Endothelial cell of umbilical vein (primary cell): ENCODE data around the gene MANBA. TPM values are rescaled to one million over a fixed set of nuclear protein-coding genes. Genes with fewer than 3 reads are reported as not detected.

Source experiments
- BruUV-seq: library from RNA; stranded (reverse); fragments of 400-500 nt; replicated peaks from 2 replicates; lab custom pipeline; 2021; lab: Mats Ljungman, UMichigan
- CTCF ChIA-PET: fragments of 300-600, 350-600 bp; sonication (Branson Sonifier 250); formaldehyde crosslinking; loops from one replicate; lab custom pipeline; 2021; ENCODE audit warnings: antibody characterized with exemption, inconsistent platforms; lab: Charles Lee
- POLR2A ChIA-PET: fragments of 300-600, 350-600 bp; sonication (Branson Sonifier 250); formaldehyde crosslinking; loops from one replicate; lab custom pipeline; 2021; ENCODE audit warnings: antibody characterized with exemption, inconsistent platforms; lab: Charles Lee
- DNase-seq: peaks from one replicate; pipeline ENCODE4 v3.0.0-alpha.2; 2011; ENCODE audit warnings: low read depth, low spot score
- FAIRE-seq: peaks from 2 replicates; lab custom pipeline; 2011; peaks lifted over from hg19 to GRCh38; lab: Jason Lieb, UNC
- H2AFZ ChIP-seq: 2 replicates; pipeline ENCODE4 v1.6.0; 2012; ENCODE audit warnings: low read depth, low read length, control low read depth, inconsistent platforms
- H3K27ac ChIP-seq: 2 replicates; pipeline ENCODE4 v1.5.1; 2011; ENCODE audit warnings: low read depth, mild to moderate bottlenecking, control low read depth, low read length, moderate library complexity; ENCODE audit not compliant: insufficient read depth
- H3K27me3 ChIP-seq, 2 experiments: 2 replicates each; pipeline versions ENCODE4 v1.6.0 to v1.6.1; 2011; ENCODE audit warnings: low read length in 2 of 2, mixed read lengths in 1 of 2; ENCODE audit not compliant: control insufficient read depth in 2 of 2, insufficient read depth in 2 of 2
- H3K36me3 ChIP-seq, 2 experiments: 2 replicates in 1 of 2; 3 replicates in 1 of 2; pipeline ENCODE4 v1.5.1; 2011; ENCODE audit warnings: low read length in 2 of 2, mild to moderate bottlenecking in 1 of 2, moderate library complexity in 1 of 2; ENCODE audit not compliant: control insufficient read depth in 2 of 2, insufficient read depth in 2 of 2; ENCODE audit errors: extremely low read depth in 1 of 2
- H3K4me1 ChIP-seq: 3 replicates; pipeline ENCODE4 v1.5.1; 2011; ENCODE audit warnings: mild to moderate bottlenecking, low read length; ENCODE audit not compliant: control insufficient read depth, insufficient read depth; ENCODE audit errors: extremely low read depth
- H3K4me2 ChIP-seq: 2 replicates; pipeline ENCODE4 v1.6.1; 2011; ENCODE audit warnings: low read length, control low read depth, mixed read lengths; ENCODE audit not compliant: insufficient read depth
- H3K4me3 ChIP-seq, 3 experiments: fragments of 200-600 bp in 1 of 3; sonication (generic), shearing (Covaris generic) in 1 of 3; replicated peaks in 1 of 3; 2 replicates each; pipeline ENCODE4 v1.5.1; 2011 to 2016; ENCODE audit warnings: control low read depth in 3 of 3, low read length in 3 of 3, mild to moderate bottlenecking in 2 of 3, inconsistent platforms in 1 of 3, low read depth in 1 of 3, moderate library complexity in 1 of 3; ENCODE audit not compliant: insufficient read depth in 1 of 3
- H3K79me2 ChIP-seq: 2 replicates; pipeline ENCODE4 v1.6.0; 2012; ENCODE audit warnings: low read length, inconsistent platforms; ENCODE audit not compliant: control insufficient read depth, insufficient read depth
- H3K9ac ChIP-seq: replicated peaks from 2 replicates; pipeline ENCODE3; 2011; ENCODE audit warnings: low read length, control low read depth; ENCODE audit not compliant: insufficient read depth; ENCODE audit errors: extremely low read depth
- H3K9me1 ChIP-seq: replicated peaks from 3 replicates; pipeline ENCODE4 v1.6.0; 2011; ENCODE audit warnings: mild to moderate bottlenecking, low read length; ENCODE audit not compliant: control insufficient read depth, insufficient read depth; ENCODE audit errors: extremely low read depth
- H3K9me3 ChIP-seq: replicated peaks from 2 replicates; pipeline ENCODE4 v1.5.1; 2012; ENCODE audit warnings: low read length, inconsistent platforms; ENCODE audit not compliant: control insufficient read depth, insufficient read depth
- H4K20me1 ChIP-seq: replicated peaks from 2 replicates; pipeline ENCODE3; 2011; ENCODE audit warnings: mild to moderate bottlenecking, low read length; ENCODE audit not compliant: control insufficient read depth, insufficient read depth; ENCODE audit errors: extremely low read depth
- EZH2 ChIP-seq: IDR thresholded peaks from 2 replicates; pipeline ENCODE4 v1.6.1; 2012; ENCODE audit warnings: borderline replicate concordance, low read depth, mild to moderate bottlenecking, moderate library complexity, low read length, inconsistent platforms; ENCODE audit not compliant: severe bottlenecking
- FOS ChIP-seq: IDR thresholded peaks from 2 replicates; pipeline ENCODE4 v1.6.1; 2011; ENCODE audit warnings: mild to moderate bottlenecking, low read length, moderate library complexity, borderline replicate concordance; ENCODE audit not compliant: insufficient read depth
- GATA2 ChIP-seq: IDR thresholded peaks from 2 replicates; pipeline ENCODE4 v1.7.0; 2011; ENCODE audit warnings: low read depth, mild to moderate bottlenecking, moderate library complexity, mixed read lengths, low read length; ENCODE audit not compliant: insufficient read length, insufficient read depth
- JUN ChIP-seq: IDR thresholded peaks from 2 replicates; pipeline ENCODE4 v1.6.1; 2011; ENCODE audit warnings: borderline replicate concordance, low read depth; ENCODE audit not compliant: insufficient read length, insufficient read depth
- MYC ChIP-seq: IDR thresholded peaks from one replicate; pipeline ENCODE4 v1.6.1; 2011; ENCODE audit warnings: mild to moderate bottlenecking, low read depth, low read length
- POLR2A ChIP-seq: IDR thresholded peaks from 2 replicates; pipeline ENCODE4 v1.6.1; 2012; ENCODE audit warnings: low read depth, mild to moderate bottlenecking, control low read depth, low read length
- POLR2AphosphoS5 ChIP-seq: IDR thresholded peaks from 2 replicates; pipeline ENCODE4 v1.6.1; 2012; ENCODE audit warnings: low read depth, mild to moderate bottlenecking, control low read depth, low read length, moderate library complexity; ENCODE audit not compliant: insufficient read depth
- dilution Hi-C: fragments of 300-500 bp; cut with MboI; formaldehyde crosslinking; loops from one replicate; pipeline ENCODE4 v1.15.0; 2019; ENCODE audit warnings: low sequenced_read_pairs; ENCODE audit not compliant: extremely low pct_ligation_motif_present
- intact Hi-C: fragments of 100-400 bp; cut with micrococcal nuclease; formaldehyde crosslinking; loops from one replicate; pipeline ENCODE4 v1.10.0; 2022
- polyA plus RNA-seq, 4 experiments: library from polyadenylated mRNA; depleted of rRNA in 3 of 4; stranded (reverse) in 3 of 4; unstranded in 1 of 4; fragments of >200 nt; gene quantifications; 2 replicates each; pipeline versions ENCODE4 v1.2.1 to v1.2.3, GENCODE V29; 2011 to 2012; ENCODE audit warnings: missing spikeins in 1 of 4
- total RNA-seq: library from RNA; stranded (reverse); gene quantifications from 2 replicates; pipeline ENCODE4 v1.2.3, GENCODE V29; 2021
- TF ChIP-seq, protein P1 (sequence below): IDR thresholded peaks from 2 replicates; pipeline ENCODE4 v1.6.1; 2011; ENCODE audit not compliant: insufficient read depth, insufficient read length
- TF ChIP-seq, protein P2 (sequence below), 2 donors: IDR thresholded peaks; 1 replicate in 1 of 2; 2 replicates in 1 of 2; pipeline ENCODE4 v1.5.1; 2011; ENCODE audit warnings: low read length in 2 of 2, mild to moderate bottlenecking in 2 of 2, moderate library complexity in 2 of 2, control low read depth in 1 of 2, inconsistent platforms in 1 of 2, low read depth in 1 of 2; ENCODE audit not compliant: insufficient read depth in 1 of 2; ENCODE audit errors: extremely low read depth in 1 of 2

MANBA gene
- total and polyA plus RNA-seq, 2 donors (not counting 3 experiments of a cell fraction or from before 2014, with no cell fraction given): 5.6 to 7.7 TPM

DNA sequence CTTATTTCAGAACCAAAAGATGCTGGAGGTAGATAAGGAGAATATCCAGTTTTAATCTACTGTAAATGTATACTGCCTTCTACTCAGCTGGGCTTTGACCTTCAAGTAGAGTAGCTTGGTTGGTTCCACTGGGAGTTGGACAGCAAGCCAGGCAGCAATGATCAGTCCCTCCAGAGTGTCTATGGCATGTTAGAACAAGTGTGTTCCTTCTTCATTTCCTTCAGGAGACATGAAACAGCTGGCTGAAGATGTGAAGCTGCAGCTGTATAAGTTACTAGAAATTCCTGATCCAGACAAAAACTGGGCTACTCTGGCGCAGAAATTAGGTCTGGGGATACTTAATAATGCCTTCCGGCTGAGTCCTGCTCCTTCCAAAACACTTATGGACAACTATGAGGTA, 148.6 kb downstream of the MANBA start:
- no TSS peak for BruUV-seq
- no peak overlapping the region for H3K9ac ChIP-seq
- DNase-seq (no peak), FAIRE-seq (peak; percentile 59)
- H3K27ac ChIP-seq: peak overlapping the region; percentile 35
- no peaks in the 10 kb centered on the region for H3K9me1 ChIP-seq
- ChIA-PET CTCF (interaction anchor here (1.1 to 2.2 kb wide), 5 partner anchors 9 to 397 kb away, joined by 3 to 9 read pairs (median 8); no protein-coding TSS in a partner anchor), POLR2A (no interaction called here)
- peaks cover 22 to 23% of the 10 kb centered on the region in 2 experiments for H3K36me3 ChIP-seq
- peaks cover 29% of the 10 kb centered on the region for H3K4me1 ChIP-seq
- H3K27me3 ChIP-seq: no peaks in the 10 kb centered on the region
- H3K4me3 ChIP-seq: no peak overlapping the region
- dilution Hi-C loops: no loop called here
- H3K79me2 ChIP-seq: no peaks in the 10 kb centered on the region
- no peaks in the 10 kb centered on the region for H4K20me1 ChIP-seq
- intact Hi-C loops: loop anchor here (5.0 kb wide), 2 partner anchors 110 to 180 kb away; partner anchors contain the start of gene NFKB1
- H3K4me2 ChIP-seq: no peak overlapping the region
- no peaks in the 10 kb centered on the region for H3K9me3 ChIP-seq
- H2AFZ ChIP-seq: no peak overlapping the region
- TF ChIP-seq GATA2 (no peak), EZH2 (no peak), POLR2AphosphoS5 (no peak), JUN (no peak), MYC (no peak), FOS (no peak), POLR2A (no peak)
- TF ChIP-seq, protein P1, sequence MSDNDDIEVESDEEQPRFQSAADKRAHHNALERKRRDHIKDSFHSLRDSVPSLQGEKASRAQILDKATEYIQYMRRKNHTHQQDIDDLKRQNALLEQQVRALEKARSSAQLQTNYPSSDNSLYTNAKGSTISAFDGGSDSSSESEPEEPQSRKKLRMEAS: no peak
- TF ChIP-seq, protein P2, sequence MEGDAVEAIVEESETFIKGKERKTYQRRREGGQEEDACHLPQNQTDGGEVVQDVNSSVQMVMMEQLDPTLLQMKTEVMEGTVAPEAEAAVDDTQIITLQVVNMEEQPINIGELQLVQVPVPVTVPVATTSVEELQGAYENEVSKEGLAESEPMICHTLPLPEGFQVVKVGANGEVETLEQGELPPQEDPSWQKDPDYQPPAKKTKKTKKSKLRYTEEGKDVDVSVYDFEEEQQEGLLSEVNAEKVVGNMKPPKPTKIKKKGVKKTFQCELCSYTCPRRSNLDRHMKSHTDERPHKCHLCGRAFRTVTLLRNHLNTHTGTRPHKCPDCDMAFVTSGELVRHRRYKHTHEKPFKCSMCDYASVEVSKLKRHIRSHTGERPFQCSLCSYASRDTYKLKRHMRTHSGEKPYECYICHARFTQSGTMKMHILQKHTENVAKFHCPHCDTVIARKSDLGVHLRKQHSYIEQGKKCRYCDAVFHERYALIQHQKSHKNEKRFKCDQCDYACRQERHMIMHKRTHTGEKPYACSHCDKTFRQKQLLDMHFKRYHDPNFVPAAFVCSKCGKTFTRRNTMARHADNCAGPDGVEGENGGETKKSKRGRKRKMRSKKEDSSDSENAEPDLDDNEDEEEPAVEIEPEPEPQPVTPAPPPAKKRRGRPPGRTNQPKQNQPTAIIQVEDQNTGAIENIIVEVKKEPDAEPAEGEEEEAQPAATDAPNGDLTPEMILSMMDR (IDR thresholded peaks at IDR 0.05; ENCODE audit: extremely low read depth in 1 of 2, insufficient read depth in 1 of 2, low read depth in 1 of 2, low read length in 2 of 2): no peak
